BLaER1 treated with 17β-estradiol and CSF1 and Interleukin-3, amounts not matched to agents 10 nM and 100 nM (cell line): ENCODE measurements around the gene NELFCD.

Experiments used
- H3K27ac ChIP-seq, 11 experiments: shearing (Covaris generic); formaldehyde crosslinking; 2 replicates each; pipeline ENCODE4 v1.8.1; 2022
- H3K27me3 ChIP-seq, 11 experiments: shearing (Covaris generic); formaldehyde crosslinking; 2 replicates each; pipeline ENCODE4 v1.8.1; 2022
- H3K36me3 ChIP-seq, 11 experiments: shearing (Covaris generic); formaldehyde crosslinking; 2 replicates each; pipeline ENCODE4 v1.8.1; 2022
- H3K4me1 ChIP-seq, 10 experiments: shearing (Covaris generic); formaldehyde crosslinking; 2 replicates each; pipeline ENCODE4 v1.8.1; 2022
- H3K4me2 ChIP-seq, 11 experiments: shearing (Covaris generic); formaldehyde crosslinking; 2 replicates each; pipeline ENCODE4 v1.8.1; 2022
- H3K4me3 ChIP-seq, 10 experiments: shearing (Covaris generic); formaldehyde crosslinking; 2 replicates each; pipeline ENCODE4 v1.8.1; 2022
- H3K9ac ChIP-seq, 11 experiments: shearing (Covaris generic); formaldehyde crosslinking; 2 replicates each; pipeline ENCODE4 v1.8.1; 2022
- H3K9me3 ChIP-seq, 11 experiments: shearing (Covaris generic); formaldehyde crosslinking; replicated peaks in 1 of 11; 2 replicates each; pipeline ENCODE4 v1.8.1; 2022
- H4K20me1 ChIP-seq, 11 experiments: shearing (Covaris generic); formaldehyde crosslinking; 2 replicates each; pipeline ENCODE4 v1.8.1; 2022
- Cebpa-rat ChIP-seq, 11 experiments: shearing (Covaris generic); IDR thresholded peaks; 2 replicates each; pipeline ENCODE4 v1.8.1; 2022

The NELFCD gene

DNA sequence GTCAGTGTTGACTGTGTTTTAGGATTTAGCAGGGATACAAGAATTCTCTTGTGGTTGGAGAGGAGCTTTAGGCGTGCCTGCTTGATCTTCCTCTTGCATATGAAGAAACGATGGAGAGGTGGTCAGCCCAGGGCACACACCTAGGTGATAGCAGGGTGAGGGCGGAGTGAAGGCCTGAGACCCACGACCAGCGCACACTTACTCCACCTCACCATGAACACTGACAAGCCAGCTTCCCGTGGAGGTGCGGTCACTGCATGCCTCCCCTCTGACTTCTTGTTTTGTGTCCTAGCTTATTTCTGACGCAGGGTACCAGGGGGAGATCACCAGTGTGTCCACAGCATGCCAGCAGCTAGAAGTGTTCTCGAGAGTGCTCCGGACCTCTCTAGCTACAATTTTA, 8.1 kb downstream of the NELFCD start:
- Histone ChIP-seq H3K9ac (no peak overlapping the region), H3K36me3 (peaks cover 83 to 100% (median 100%) of the 10 kb centered on the region in 11 experiments), H3K4me1 (peaks cover 2 to 20% (median 11%) of the 10 kb centered on the region in 10 experiments; a peak in 18 of 20 replicates), H4K20me1 (peaks cover 53 to 94% (median 81%) of the 10 kb centered on the region in 11 experiments; a peak in 21 of 22 replicates), H3K4me2 (no peak overlapping the region), H3K27ac (no peak overlapping the region), H3K27me3 (no peaks in the 10 kb centered on the region), H3K9me3 (no peaks in the 10 kb centered on the region), H3K4me3 (no peak overlapping the region)
- no peak for TF ChIP-seq Cebpa-rat (IDR thresholded peaks at IDR 0.05)

DNA sequence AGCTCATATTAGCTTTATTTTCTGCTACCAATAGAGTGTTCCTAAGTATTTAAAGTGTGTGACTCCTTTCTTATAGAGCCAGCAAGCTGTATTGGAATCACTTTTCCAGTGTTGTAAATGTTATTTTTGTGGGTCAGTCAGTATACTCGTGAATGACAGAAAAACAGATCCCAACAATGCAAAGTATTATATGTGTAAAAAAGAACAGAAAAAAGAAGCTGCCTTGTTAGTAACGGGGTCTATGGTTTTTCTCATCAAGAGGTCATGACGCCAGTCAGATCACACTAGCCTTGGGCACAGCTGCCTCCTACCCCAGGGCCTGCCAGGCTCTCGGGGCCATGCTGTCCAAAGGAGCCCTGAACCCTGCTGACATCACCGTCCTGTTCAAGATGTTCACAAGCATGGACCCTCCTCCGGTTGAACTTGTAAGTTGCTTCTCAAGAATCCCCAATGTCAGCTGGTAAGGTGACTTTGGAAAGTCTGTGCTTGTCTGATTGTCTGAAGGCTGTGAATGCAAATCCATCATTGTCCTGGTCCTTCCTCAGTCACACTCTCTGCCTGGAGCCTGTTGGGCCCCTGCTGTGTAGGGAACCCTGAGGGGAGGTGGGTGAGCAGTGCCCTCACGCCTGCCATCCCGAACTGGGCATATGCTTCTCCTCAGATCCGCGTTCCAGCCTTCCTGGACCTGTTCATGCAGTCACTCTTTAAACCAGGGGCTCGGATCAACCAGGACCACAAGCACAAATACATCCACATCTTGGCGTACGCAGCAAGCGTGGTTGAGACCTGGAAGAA, 9.8 kb downstream of the NELFCD start:
- TF ChIP-seq Cebpa-rat (IDR thresholded peaks at IDR 0.05): no peak
- H3K9me3 ChIP-seq: no peaks in the 10 kb centered on the region
- peaks cover 39 to 88% (median 66%) of the 10 kb centered on the region in 11 experiments; a peak in 21 of 22 replicates for H4K20me1 ChIP-seq
- peaks cover 0 to 13% (median 0%) of the 10 kb centered on the region in 10 experiments; a peak in 3 of 20 replicates for H3K4me1 ChIP-seq
- H3K9ac ChIP-seq: no peak overlapping the region
- peaks cover 99 to 100% (median 100%) of the 10 kb centered on the region in 11 experiments for H3K36me3 ChIP-seq
- H3K4me3 ChIP-seq: no peak overlapping the region
- H3K4me2 ChIP-seq: no peak overlapping the region
- H3K27ac ChIP-seq: no peak overlapping the region
- H3K27me3 ChIP-seq: no peaks in the 10 kb centered on the region

- Histone ChIP-seq H3K4me3 (no peak overlapping the region), H3K4me2 (no peak overlapping the region), H3K9ac (no peak overlapping the region)
These were observed 10.7 kb downstream of the NELFCD start for GRCh38 chr20:58991715-58992114.

GRCh38 chr20:58992911-58993310, 11.9 kb downstream of the NELFCD start:
- H3K36me3 ChIP-seq: peaks cover 97 to 100% (median 100%) of the 10 kb centered on the region in 11 experiments
- H4K20me1 ChIP-seq: peaks cover 22 to 88% (median 63%) of the 10 kb centered on the region in 11 experiments; a peak in 21 of 22 replicates
- H3K27ac ChIP-seq: no peak overlapping the region

More at GRCh38 chr20:58991715-58992114, 10.7 kb downstream of the NELFCD start:
- Histone ChIP-seq H3K4me1 (peaks cover 0 to 13% (median 0%) of the 10 kb centered on the region in 10 experiments; a peak in 3 of 20 replicates), H3K27me3 (no peaks in the 10 kb centered on the region), H3K9me3 (no peaks in the 10 kb centered on the region), H3K36me3 (peaks cover 99 to 100% (median 100%) of the 10 kb centered on the region in 11 experiments), H3K27ac (no peak overlapping the region), H4K20me1 (peaks cover 33 to 88% (median 57%) of the 10 kb centered on the region in 11 experiments; a peak in 21 of 22 replicates)
- no peak for TF ChIP-seq Cebpa-rat (IDR thresholded peaks at IDR 0.05)

GRCh38 chr20:58993332-58994248, 12.5 kb downstream of the NELFCD start:
- peaks cover 90 to 100% (median 95%) of the 10 kb centered on the region in 11 experiments for H3K36me3 ChIP-seq
- TF ChIP-seq Cebpa-rat (IDR thresholded peaks at IDR 0.05): no peak
- peaks cover 0 to 13% (median 0%) of the 10 kb centered on the region in 10 experiments; a peak in 3 of 20 replicates for H3K4me1 ChIP-seq
- H3K27me3 ChIP-seq: no peaks in the 10 kb centered on the region
- H3K4me3 ChIP-seq: no peak overlapping the region
- H3K9me3 ChIP-seq: no peaks in the 10 kb centered on the region
- no peak overlapping the region for H3K9ac ChIP-seq
- no peak overlapping the region for H3K4me2 ChIP-seq
- H3K27ac ChIP-seq: no peak overlapping the region
- H4K20me1 ChIP-seq: peaks cover 19 to 88% (median 56%) of the 10 kb centered on the region in 11 experiments; a peak in 20 of 22 replicates

More at GRCh38 chr20:58992911-58993310, 11.9 kb downstream of the NELFCD start:
- TF ChIP-seq Cebpa-rat (IDR thresholded peaks at IDR 0.05): no peak
- H3K27me3 ChIP-seq: no peaks in the 10 kb centered on the region
- H3K4me3 ChIP-seq: no peak overlapping the region
- no peak overlapping the region for H3K4me2 ChIP-seq
- no peaks in the 10 kb centered on the region for H3K9me3 ChIP-seq
- H3K9ac ChIP-seq: no peak overlapping the region
- peaks cover 0 to 13% (median 0%) of the 10 kb centered on the region in 10 experiments; a peak in 3 of 20 replicates for H3K4me1 ChIP-seq

DNA sequence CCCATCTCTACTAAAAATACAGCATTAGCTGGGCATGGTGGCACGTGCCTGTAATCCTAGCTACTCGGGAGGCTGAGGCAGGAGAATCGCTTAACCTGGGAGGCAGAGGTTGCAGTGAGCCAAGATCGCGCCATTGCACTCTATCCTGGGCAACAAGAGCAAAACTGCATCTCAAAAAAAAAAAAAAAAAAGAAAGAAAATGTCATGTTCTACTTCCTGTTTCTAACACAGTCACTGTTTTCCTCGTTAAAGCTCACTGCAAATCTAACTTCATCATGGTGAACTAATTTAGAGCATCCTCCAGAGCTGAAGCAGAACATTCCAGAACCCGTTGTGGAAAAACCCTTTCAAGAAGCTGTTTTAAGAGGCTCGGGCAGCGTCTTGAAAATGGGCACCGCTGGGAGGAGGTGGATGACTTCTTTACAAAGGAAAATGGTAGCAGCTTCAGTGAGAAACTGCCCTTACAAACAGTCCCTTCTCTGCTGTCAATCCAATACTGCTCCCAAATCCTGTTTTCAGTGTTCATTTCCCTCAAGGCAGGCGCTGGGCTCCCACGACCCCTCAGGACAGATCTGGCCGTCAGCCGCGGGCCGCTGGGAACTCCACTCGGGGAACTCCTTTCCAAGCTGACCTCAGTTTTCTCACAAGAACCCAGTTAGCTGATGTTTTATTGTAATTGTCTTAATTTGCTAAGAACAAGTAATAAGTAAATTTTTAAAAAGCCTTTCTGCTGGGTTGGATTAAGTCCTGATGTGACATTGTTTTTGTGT, 13.5 kb downstream of the NELFCD start:
- Histone ChIP-seq H3K4me3 (no peak overlapping the region), H3K9me3 (no peaks in the 10 kb centered on the region), H3K9ac (no peak overlapping the region), H3K4me2 (no peak overlapping the region), H4K20me1 (peaks cover 12 to 91% (median 46%) of the 10 kb centered on the region in 11 experiments; a peak in 20 of 22 replicates), H3K27me3 (no peaks in the 10 kb centered on the region), H3K4me1 (peaks cover 0 to 13% (median 0%) of the 10 kb centered on the region in 10 experiments; a peak in 3 of 20 replicates), H3K36me3 (peaks cover 80 to 100% (median 91%) of the 10 kb centered on the region in 11 experiments), H3K27ac (peak overlapping the region in 1 of 11 experiments; percentile 1; a peak in 1 of 22 replicates)
- no peak for TF ChIP-seq Cebpa-rat (IDR thresholded peaks at IDR 0.05)

DNA sequence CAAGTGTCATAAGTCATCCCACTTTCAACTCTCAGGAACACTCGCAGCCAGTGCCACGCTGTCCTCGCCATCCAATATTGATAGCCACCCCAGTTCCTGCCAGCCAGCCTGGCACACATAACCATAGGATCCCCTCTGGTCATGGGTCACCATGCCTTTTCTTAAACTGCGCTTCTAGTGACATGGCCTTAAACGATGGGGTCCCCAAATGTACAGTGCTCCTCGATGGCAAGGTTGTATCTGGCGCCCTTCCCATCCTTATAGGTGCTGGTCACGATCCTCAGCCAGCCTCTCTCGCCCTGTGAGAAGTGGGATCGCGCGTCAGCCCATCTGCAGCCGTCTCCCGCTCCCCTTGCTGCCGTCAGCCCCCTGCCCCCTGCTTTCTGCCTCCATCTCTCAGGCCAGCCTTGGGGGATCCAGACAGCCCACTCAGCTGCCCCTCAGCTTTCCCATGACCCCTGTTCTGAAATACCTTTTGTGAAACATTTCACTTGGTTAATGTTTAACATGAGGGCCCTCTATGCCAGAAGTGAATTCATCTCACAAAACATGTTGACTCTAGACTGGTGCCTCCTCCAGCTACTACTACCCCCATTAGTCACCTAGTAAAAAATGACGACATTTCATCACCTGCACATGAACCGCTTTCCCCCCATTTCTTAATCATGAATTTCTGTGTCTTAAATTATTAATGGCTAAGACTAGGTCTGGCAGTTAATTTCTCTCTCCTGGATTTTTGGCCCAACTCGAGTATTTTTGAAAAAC, 14.6 kb downstream of the NELFCD start:
- H3K27ac ChIP-seq: no peak overlapping the region; a peak in 1 of 22 replicates
- H3K4me1 ChIP-seq: peaks cover 0 to 13% (median 0%) of the 10 kb centered on the region in 10 experiments; a peak in 3 of 20 replicates
- peaks cover 70 to 100% (median 81%) of the 10 kb centered on the region in 11 experiments for H3K36me3 ChIP-seq
- no peak overlapping the region for H3K4me2 ChIP-seq
- H4K20me1 ChIP-seq: peaks cover 12 to 100% (median 40%) of the 10 kb centered on the region in 11 experiments; a peak in 18 of 22 replicates
- H3K9ac ChIP-seq: no peak overlapping the region
- H3K27me3 ChIP-seq: no peaks in the 10 kb centered on the region
- H3K9me3 ChIP-seq: no peaks in the 10 kb centered on the region
- no peak for TF ChIP-seq Cebpa-rat (IDR thresholded peaks at IDR 0.05)
- no peak overlapping the region for H3K4me3 ChIP-seq
